Activated CD4-positive, alpha-beta T cell treated with anti-CD3 and anti-CD28 coated beads, Interleukin-2, amount 50 U/mL, for 1 hour (primary cell): ENCODE data around the gene SEMA3B.
"Not testable (repeated sequence)": the region's sequence is repeated elsewhere in the genome, so short reads cannot be mapped to it uniquely, and the experiment has no call there.

Source experiments
- DNase-seq: peaks from one replicate; pipeline ENCODE4 v3.0.0-alpha.2; 2020

Gene SEMA3B

DNA sequence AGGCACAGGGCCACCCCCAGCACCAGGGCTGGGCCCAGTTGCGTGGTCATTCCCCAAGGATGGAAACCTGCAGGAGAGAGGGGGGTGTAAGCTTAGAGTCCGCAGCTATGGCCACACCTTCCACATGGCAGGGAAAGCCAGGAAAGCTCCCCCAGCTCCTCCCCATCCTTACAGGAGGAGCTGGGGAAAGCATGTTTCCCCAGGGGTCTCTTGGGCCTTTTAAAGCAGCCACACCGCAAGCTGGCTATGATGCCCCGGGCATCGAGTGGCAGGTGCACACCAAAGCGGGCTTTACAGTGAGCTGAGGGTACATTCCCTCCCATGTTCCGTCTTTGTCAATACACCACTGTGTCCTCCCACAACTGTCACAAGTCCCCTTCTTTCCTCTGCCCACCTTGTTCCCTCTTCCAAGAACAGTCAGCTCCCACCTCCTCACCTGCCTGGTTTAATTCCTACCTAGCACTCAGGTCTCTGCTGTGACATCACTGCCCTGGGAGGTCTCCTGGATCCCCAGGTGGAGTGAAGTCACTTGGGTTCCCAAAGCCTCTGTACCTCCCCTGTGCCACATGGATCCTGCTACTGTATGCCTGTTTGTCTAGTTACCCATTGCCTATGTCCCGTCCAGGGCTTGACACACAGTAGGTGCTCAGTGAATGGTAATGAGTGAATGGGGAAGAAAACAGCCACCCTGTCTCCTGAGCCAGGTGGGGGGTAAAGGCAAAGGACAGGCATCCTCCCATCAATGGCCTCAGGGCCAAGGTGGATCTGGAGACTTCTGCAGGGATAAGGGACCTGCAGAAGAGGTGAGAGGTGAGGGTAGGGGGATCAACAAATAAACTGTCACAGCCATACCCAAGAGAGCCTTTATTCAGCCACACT lies 26.8 kb downstream of the SEMA3B start:
- DNase-seq: no peak

DNA sequence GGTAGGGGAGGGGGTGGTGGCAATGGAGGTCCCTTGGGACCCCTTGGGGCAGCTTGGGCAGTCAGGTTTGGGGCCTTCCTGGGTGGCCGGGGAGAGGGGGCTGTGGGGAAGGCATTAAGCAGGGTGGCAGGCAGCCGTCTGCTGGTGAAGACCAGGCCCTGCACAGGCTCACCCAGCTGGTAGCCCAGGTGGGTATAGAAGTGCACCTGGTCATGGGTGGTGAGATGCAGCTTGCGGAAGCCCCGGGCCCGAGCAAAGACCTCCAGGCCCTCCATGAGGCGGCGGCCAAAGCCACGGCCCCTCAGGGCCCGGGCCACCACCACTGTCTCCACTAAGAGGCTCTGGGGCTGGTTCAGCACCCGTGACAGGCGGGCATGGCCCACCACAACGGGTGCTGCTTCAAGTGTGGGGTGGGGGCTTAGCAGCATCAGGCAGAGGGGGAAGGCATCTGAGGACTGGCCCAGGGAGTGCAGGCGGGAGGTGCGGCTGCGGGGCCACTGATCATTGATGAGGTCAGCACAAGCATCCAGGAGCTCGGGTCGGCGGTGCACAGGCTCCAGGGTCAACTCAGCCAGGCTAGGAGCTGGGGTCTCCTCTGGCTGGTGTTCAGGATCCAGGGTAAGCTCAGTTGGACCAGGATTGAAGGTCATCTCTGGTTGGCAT lies 27.9 kb downstream of the SEMA3B start:
- no peak for DNase-seq

DNA sequence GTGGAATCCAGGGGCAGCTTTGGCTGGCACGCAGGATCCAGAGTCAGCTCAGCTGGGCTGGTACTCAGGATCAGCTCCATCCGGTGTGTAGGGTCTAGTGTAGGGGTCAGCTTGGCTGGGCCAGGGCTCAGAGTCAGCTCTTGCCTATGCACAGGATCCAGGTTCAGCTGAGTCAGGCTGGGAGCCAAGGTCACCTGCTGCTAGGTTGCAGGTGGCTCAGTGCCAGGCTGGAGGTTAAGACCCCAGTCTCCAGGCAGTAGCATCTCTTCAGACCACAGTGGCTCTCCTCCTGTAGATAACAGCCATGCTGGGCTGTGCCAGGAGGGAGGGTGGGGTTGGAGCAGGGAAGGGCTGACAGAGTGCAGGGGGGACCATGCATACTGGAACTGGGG lies 28.4 kb downstream of the SEMA3B start:
- DNase-seq: no peak

DNA sequence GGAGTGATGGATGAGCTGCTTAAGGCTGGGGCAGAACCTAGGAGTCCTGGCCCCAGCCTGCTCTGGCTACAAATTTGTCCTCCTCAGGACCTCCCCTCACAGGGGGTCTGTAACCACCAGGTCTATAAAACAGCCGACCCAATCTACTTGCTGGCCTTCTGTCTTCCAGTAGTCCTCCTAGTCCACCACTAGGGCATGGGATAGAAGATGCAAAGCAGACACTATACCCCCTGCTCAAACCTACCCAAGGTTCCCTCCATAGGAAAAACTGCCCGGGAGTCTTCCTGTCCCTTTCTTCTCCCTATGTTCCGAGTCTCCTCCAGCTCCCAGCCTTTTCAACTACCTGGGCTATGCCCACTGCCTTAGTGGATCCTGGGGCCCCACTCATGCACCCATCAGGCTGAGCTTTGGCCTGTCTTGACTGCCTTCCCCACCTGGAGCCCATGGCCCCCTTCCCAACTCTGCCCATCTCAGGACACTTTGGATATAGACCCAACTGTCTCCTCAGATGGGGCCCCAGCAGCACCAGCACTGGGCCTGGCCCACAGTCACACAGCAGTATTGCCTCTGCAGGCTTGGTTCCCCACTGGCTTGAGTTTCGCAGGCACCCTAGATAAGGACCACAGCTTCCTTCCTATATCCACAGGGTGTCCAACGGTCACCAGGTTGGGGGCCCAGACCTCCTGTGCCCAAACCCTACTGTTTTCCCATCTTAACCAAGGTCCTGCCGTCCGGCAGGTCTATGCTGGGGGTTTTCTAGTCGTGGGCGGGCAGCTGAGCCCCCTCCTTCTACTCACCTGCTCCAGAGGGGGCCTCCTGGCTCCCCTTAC lies 29.2 kb downstream of the SEMA3B start:
- DNase-seq: no peak

DNA sequence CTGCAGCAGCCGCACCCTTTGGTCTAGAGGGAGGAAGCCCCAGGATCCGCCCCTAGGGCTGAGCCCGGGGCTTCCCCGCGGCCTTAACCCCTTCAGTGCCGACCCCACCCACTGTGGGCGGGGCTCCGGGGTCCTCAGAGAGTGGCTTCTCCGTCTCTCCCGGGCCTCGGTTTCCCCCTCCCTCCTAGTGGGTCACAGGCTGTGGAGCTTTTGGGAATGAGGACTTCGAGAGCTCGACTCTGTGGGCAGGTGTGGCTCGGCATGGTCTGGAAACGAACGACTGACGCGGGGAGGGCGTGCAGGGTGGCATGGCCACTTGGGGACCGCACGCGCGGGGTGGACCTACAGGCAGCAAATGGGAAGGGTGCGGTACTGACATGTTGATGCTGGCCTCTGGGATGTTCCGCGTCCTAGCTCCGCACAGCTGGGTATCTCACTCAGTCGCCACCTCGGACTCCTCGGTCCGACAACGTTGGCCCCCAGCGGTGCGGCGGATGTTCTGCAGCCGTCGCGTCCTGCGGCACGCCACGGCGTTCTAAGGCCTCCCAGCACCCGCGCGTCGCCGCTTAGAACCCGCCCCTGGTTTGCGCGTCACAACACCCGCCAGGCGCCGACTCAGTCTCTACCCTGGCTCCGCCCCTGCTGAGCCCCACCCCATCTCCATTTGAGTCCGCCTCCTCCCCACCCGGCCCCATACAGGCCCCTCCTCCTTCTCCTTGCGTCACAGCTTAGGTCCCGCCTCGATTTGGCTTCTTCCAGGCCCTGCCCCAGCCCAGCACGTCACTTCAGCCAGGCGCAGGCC lies 30.1 kb downstream of the SEMA3B start, which contains the start of the genes HYAL3 and NAA80:
Gene HYAL3 (minus strand): TSS at position 570 of the 802 bp plus-strand sequence. CDS start 3,803 bp downstream, outside the sequence.
Gene NAA80 (minus strand): TSS at position 570 of the 802 bp plus-strand sequence. CDS start 1,942 bp downstream, outside the sequence.
- DNase-seq: peak; percentile 99

DNA sequence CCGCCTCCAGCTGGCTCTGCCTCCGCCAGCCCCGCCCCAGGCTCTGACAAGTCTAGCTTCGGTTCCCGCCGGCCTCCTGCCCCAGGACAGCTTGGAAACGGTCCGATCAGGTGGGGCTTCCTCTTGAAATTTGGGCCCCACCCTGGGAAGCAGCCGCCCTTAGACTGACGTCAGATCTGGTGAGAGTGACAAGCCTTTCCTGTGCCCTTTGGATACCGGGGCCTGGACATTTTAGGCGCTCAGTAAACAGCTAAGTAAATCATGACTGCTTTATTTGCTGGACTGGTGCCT lies 30.6 kb downstream of the SEMA3B start:
- no peak for DNase-seq

DNA sequence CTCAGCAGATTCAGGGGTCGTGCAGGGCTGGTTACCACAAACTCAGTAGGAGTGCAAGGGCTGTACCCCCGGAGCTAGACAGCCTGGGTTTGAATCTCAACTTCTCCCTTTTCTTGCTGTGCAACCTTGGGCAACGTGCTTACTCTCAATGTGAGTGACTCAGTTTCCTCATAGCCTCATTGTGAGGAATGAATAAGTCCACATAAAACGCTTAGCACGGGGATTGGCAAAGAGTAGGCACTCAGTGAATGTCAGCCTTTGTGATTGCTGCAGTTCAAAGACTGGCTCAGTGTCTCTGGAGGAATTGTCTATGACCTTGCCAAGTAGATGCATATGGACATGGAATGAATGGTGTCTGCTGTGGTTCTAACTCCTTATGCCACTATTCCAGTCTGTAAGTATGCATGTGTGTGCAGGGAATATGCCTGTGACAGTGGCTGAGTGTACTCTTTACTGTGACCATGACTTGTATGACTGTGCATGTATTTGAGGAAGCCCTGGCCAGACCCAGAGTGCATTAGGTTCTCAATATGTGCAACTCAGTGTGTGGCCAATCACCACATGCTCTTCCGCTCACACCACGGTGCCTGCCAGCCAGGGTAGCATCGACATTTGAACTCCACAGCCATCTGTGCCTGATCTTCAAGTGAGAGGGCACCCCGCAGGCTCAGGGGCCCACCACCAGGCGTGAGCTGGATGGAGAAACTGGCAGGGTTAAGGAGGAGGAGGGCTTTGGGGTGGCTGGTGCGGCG lies 31.2 kb downstream of the SEMA3B start:
- no peak for DNase-seq

DNA sequence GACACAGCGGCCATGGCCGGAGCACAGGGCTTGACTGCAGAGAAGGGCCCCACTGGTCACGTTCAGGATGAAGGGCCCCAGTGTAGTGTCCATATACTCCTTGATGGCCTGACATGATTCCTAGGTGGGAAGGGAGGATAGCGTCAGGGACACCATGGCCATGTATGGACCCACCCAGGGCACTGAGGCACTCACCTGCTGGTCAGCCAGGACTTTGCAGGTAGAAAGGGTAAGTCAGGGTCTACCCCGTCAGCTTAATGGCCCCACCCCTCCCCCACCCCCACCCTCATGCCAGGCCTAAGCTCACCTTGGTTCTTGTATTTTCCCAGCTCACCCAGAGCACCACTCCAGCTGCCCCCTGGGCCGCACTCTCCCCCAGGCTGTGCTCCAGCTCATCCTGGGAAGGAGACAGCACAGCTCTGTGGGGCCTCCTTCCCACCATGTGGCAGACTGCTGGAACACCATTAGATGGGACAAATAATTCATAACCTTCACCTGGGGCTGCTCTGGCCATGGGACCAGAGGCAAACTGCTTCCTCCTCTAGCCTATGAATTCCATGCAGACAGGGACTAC lies 31.8 kb downstream of the SEMA3B start:
- DNase-seq: no peak

DNA sequence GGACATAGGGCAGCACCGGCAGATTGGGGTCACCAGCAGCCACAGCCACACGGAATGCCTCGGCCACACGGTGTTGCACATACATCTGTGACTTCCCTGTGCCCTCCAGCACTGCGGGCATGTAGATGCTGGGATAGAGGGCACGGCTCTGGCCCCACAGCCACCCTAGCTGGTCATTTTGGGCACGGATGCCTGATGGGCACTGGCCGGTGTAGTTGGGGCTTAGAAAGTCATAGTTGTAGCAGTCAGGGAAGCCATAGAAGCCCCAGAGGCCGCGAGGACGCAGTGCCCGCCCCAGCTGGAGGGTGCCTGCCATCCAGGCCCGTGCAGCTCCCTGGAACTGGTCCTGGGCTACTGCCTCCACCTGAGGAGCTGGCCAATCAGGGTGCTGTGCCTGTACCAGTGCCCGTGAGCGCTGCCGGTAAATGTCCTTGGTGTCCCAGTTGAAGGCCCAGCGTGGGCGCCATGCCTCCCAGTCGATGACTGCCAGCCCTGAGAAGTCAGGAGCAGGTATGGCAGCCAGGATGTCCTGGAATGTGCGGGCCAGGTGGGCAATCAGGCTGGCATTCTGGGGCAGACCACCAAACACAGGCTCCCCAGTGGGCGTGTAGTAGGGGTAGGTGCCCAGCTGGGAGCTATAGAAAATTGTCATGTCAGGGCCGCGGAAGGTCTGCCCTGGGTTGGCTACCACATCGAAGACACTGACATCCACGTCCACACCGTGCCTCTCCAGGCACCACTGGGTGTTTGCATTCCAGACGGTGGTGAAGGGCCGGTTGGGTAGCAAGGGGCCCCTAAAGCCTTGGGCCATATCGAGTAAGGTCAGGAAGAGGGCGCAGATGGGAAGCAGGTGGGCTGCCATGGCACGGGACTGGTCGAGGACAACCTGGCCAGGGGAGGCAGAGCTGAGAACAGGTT lies 33.4 kb downstream of the SEMA3B start:
- DNase-seq: no peak

DNA sequence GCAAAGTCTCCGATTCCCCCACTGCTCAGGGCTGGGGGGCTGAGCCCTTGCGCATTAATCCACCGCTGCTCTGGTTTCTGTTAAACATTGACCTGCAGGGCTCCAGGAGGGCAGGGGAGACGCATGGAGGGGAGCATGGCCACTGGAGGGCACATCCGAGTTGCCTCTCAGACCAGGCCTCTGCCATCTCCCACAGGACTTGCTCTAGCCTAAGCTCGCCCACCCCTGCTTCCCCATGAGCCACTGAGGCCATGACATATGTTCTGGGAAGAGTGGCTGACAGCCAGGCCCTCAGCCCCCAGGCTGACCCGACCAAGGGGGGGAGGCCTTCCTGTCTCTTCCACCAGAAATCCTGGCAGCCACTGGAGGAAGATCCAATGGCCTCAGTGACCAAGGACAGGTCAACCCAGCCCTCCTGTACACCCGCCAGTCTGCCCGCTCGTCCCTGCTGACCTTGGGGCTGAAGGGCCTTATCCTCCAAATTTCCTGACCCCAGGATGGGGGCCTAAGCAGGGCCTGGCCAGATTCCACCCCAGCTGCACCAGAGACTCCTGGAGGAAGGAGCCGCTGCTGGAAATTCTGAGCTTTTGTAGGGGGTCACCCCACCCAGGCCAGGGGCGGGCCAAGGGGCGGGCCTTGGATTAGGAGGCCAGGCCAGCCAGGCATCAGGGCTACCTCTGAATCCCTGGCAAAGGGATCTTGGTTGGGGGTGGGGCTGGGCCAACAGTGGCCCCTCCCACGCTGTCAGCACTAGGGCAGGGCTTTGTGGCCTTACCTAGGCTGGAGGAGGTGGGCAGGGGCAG lies 34.3 kb downstream of the SEMA3B start, which contains the start of gene HYAL1:
Gene HYAL1 (minus strand): TSS at position 562 of the 803 bp plus-strand sequence. CDS start 618 bp downstream, outside the sequence.
- DNase-seq: no peak

DNA sequence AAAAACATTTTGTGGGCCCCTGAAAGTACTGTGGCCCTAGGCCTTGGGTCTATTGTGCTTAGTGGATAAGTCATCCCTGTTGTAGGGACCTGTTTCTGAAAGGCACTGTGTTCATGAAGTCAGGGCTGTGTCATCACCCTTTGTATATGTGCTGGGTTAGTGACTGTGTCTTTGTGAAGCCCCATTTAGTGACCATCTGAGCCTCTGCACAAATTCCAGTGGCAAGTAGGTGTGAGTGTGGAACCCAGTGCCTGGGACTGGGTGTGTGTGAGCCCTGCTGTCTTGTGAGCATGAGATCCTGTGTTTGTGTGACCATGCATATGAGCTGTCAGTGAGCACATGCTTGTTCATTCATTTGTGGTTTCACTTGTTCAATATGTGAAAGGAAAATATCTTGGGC lies 35.7 kb downstream of the SEMA3B start:
- no peak for DNase-seq

DNA sequence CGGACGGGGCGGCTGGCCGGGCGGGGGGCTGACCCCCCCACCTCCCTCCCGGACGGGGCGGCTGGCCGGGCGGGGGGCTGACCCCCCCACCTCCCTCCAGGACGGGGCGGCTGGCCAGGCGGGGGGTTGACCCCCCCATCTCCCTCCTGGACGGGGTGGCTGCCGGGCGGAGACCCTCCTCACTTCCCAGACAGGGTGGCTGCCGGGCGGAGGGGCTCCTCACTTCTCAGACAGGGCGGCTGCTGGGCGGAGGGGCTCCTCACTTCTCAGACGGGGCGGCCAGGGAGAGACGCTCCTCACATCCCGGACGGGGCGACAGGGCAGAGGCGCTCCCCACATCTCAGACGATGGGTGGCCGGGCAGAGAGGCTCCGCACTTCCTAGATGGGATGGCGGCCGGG lies 43.1 kb downstream of the SEMA3B start:
- not testable (repeated sequence) for DNase-seq

DNA sequence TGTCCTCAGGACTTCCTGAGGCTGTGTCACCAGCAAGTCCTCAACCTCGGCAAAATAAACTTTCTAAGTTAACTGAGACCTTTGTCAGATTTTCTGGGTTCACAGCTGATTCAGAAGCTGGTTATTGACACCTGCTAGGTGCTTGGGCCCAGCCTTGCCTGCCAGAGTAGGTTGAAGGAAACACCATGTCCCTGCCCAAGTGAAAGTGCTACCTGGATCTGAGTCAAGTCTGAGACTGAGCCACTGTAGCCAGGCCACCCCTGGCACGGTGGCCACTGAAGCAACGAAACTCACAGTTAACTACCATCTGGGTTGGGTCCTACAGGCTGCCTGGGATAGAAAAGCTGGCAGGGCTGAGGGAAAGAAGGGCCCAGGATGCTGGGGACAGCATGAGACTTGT lies 45.4 kb downstream of the SEMA3B start:
- no peak for DNase-seq

DNA sequence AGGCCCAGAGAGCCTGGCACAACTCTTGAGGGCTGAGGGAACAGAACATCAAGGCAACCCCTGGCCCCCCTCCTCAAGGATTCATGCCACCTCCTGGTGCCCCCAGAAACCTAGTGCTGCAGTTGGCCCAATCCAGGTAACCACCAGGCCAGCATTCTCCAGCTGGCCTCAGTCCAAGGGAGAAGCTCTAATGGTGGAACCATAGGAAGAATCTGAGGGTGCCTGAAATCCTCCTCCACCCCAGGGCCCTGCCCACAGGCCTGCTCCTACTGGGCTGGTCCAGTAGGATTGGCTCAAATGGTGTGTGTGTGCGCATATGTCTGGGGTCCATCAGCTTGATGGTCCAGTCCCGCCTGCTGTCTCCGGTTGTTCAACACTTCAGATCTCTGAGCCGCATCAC lies 45.9 kb downstream of the SEMA3B start:
- no peak for DNase-seq

DNA sequence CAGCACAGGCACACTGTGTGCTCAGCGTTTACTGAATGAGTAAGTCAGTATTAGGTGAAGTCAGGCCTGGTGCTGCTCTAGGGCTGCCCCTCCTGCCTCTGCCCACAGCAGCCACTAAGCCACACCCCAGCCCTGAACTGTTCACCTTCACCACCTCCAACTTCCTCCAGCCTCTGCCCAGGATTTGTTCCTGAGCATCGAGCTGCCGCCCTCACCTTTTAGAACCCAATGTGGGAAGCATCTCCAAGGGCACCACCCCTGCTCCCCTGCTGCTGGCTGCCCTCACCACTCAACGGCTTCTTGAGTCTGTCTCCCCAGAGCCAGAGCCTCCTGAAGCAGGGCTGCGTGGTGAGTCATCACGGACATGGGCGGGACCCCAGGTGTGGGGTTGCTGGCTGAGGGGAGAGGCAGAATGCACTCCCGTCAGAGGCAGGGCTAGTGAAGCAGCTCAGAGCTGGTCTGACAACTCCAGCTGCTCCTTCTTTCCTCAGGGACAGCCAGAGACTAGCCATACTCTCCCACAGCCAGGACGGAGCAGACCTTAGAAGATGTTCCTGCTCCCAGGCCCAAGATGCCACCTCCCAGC lies 47.8 kb downstream of the SEMA3B start:
- peak; percentile 73 for DNase-seq

DNA sequence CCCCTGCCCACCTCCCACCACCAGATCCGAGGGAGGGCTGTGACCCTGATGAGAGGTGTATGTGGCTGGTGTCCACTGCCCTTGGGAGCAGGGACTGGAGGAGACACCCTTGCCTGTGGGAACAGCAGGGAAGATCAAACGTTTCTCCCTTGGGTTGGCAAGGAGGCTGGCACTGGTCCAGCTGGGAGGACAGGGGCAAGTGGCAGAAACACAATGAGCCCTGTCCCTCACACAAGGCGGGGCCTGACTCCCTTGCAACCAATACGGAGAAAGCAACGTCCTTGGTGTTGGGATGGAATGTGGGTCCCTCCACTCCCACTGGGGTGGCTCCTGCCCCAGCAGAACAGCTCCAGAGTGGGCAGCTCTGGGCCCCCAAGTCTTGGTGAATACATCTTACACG lies 48.4 kb downstream of the SEMA3B start:
- DNase-seq: no peak

DNA sequence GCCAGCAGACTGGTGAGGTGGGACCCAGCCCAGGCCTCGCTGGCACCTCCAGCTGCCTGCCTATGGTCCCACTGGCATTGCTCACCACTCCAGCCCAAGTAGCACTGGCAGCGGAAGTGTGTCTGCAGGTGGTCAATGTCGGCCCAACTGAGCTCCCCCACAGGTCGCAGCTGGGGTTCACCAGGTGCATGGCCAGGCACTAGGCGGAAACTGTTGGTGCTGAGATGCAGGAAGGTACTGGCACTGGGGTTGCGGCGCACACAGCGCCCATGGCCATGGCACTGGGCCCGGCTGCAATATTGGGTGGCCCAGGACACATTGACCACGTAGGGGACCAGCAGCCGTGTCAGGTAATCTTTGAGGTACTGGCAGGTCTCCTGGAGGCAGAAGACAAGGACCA lies 49.2 kb downstream of the SEMA3B start:
- DNase-seq: no peak

DNA sequence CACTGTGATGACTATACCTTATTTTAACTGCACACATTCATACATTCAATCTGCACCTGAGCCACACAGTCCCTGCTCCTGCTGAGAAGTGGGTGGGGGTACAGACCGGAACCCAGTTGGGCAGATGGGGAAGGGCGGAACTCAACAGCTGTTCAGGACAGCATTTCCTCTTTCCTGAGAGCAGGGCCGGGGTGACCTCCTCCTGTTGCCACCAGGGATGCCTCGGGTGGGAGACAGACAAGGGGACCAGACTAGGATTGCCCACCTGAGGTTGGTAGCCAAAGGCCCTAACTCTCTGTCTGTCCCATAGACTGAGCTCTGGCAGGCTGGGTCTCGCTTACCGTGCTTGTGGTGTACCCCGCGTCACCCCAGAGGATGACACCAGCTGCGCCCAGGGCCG lies 49.7 kb downstream of the SEMA3B start:
- DNase-seq: no peak
